Measurements from ENCODE around the gene CCDC182.
A peak's percentile ranks its signal among the peaks of the same experiment; 100 is the strongest.

Gene CCDC182

GRCh38 chr17:57727630-57728175, 17.4 kb downstream of the CCDC182 start:
- no peak for TF ChIP-seq CTCF (IDR thresholded peaks at IDR 0.05; ENCODE audit: borderline replicate concordance, control extremely low read depth, extremely low read depth, insufficient read depth, missing control alignments)
- no peak for DNase-seq (ENCODE audit: low spot score)
- in situ Hi-C loops (cut with MboI; ENCODE audit: low sequenced_read_pairs, unreplicated experiment), result no loop called here

- in situ Hi-C loops (cut with MboI; ENCODE audit: low sequenced_read_pairs, unreplicated experiment), result no loop called here
- DNase-seq (ENCODE audit: low spot score), result no peak
- no peak for TF ChIP-seq CTCF (IDR thresholded peaks at IDR 0.05; ENCODE audit: borderline replicate concordance, control extremely low read depth, extremely low read depth, insufficient read depth, missing control alignments)
These were observed 18.3 kb downstream of the CCDC182 start for GRCh38 chr17:57726838-57727237.

GRCh38 chr17:57726213-57726790, 18.8 kb downstream of the CCDC182 start:
- in situ Hi-C loops (cut with MboI; ENCODE audit: low sequenced_read_pairs, unreplicated experiment), result no loop called here
- TF ChIP-seq CTCF (IDR thresholded peaks at IDR 0.05; ENCODE audit: borderline replicate concordance, control extremely low read depth, extremely low read depth, insufficient read depth, missing control alignments), result no peak
- DNase-seq (ENCODE audit: low spot score), result no peak

- in situ Hi-C loops (cut with MboI; ENCODE audit: low sequenced_read_pairs, unreplicated experiment), result no loop called here
- DNase-seq (ENCODE audit: low spot score), result no peak
- no peak for TF ChIP-seq CTCF (IDR thresholded peaks at IDR 0.05; ENCODE audit: borderline replicate concordance, control extremely low read depth, extremely low read depth, insufficient read depth, missing control alignments)
These were observed 20.4 kb downstream of the CCDC182 start for GRCh38 chr17:57724729-57725125.

GRCh38 chr17:57724026-57724728, 20.9 kb downstream of the CCDC182 start:
- TF ChIP-seq CTCF (IDR thresholded peaks at IDR 0.05; ENCODE audit: borderline replicate concordance, control extremely low read depth, extremely low read depth, insufficient read depth, missing control alignments), result no peak
- peak; percentile 64 for DNase-seq (ENCODE audit: low spot score)
- in situ Hi-C loops (cut with MboI; ENCODE audit: low sequenced_read_pairs, unreplicated experiment), result no loop called here

GRCh38 chr17:57723427-57724025, 21.6 kb downstream of the CCDC182 start:
- no peak for DNase-seq (ENCODE audit: low spot score)
- TF ChIP-seq CTCF (IDR thresholded peaks at IDR 0.05; ENCODE audit: borderline replicate concordance, control extremely low read depth, extremely low read depth, insufficient read depth, missing control alignments), result no peak
- in situ Hi-C loops (cut with MboI; ENCODE audit: low sequenced_read_pairs, unreplicated experiment), result no loop called here
